HCT116 (cell line): ENCODE data around the gene ENOX1.

ENCODE experiments used
- CTCF ChIP-seq, 3 experiments: fragments of 200-600 bp in 1 of 3; sonication (generic) in 1 of 3; IDR thresholded peaks in 2 of 3; conservative IDR thresholded peaks in 1 of 3; 2 replicates each; pipeline ENCODE4 v1.5.1; 2012 to 2017; ENCODE audit warnings: low read depth in 2 of 3, low read length in 2 of 3, antibody characterized with exemption in 1 of 3, borderline replicate concordance in 1 of 3, control low read depth in 1 of 3, mild to moderate bottlenecking in 1 of 3, mixed read lengths in 1 of 3, mixed run types in 1 of 3, moderate library complexity in 1 of 3; ENCODE audit not compliant: insufficient read depth in 1 of 3
- EGR1 ChIP-seq: IDR thresholded peaks from 2 replicates; pipeline ENCODE4 v1.6.1; 2012; ENCODE audit warnings: low read depth
- EZH2phosphoT487 ChIP-seq: fragments of 200-600 bp; IDR thresholded peaks from 2 replicates; pipeline ENCODE4 v1.6.1; 2018; ENCODE audit warnings: antibody characterized with exemption, borderline replicate concordance
- JUND ChIP-seq: IDR thresholded peaks from 2 replicates; pipeline ENCODE4 v1.6.1; 2012
- MAX ChIP-seq: IDR thresholded peaks from 2 replicates; pipeline ENCODE4 v1.6.1; 2012
- POLR2A ChIP-seq: IDR thresholded peaks from 2 replicates; pipeline ENCODE4 v1.7.0; 2011; ENCODE audit warnings: borderline replicate concordance; ENCODE audit not compliant: insufficient read depth, insufficient read length; ENCODE audit errors: extremely low read depth
- SRF ChIP-seq: IDR thresholded peaks from 2 replicates; pipeline ENCODE4 v1.6.1; 2012; ENCODE audit warnings: low read depth
- TCF7L2 ChIP-seq: IDR thresholded peaks from 2 replicates; pipeline ENCODE4 v1.7.0; 2011; ENCODE audit warnings: borderline replicate concordance, inconsistent platforms; ENCODE audit not compliant: insufficient read depth, insufficient read length; ENCODE audit errors: extremely low read depth

- TF ChIP-seq CTCF (IDR thresholded peaks at IDR 0.05 in 2 of 3, conservative IDR thresholded peaks at IDR 0.05 in 1 of 3; ENCODE audit: borderline replicate concordance in 1 of 3, insufficient read depth in 1 of 3, low read depth in 2 of 3, low read length in 2 of 3), result no peak
- TF ChIP-seq TCF7L2, result no peak
- TF ChIP-seq EZH2phosphoT487, result no peak
- TF ChIP-seq POLR2A, result no peak
- TF ChIP-seq JUND, result no peak
- TF ChIP-seq MAX, result no peak
- no peak for TF ChIP-seq EGR1
- TF ChIP-seq SRF, result no peak
Measured at GRCh38 chr13:43335764-43336163, 451.0 kb downstream of the ENOX1 start.
